HG03520 (cell line): Measurements from ENCODE around the gene SPHKAP.
"Not testable (repeated sequence)": the region's sequence is repeated elsewhere in the genome, so short reads cannot be mapped to it uniquely, and the experiment has no call there.

Experiments used
- ATAC-seq: cut with Tn5 transposase; IDR thresholded peaks from one replicate; pipeline ENCODE4 v1.9.1; 2021; ENCODE audit warnings: mild to moderate bottlenecking, moderate library complexity; ENCODE audit not compliant: unreplicated experiment

The SPHKAP gene

DNA sequence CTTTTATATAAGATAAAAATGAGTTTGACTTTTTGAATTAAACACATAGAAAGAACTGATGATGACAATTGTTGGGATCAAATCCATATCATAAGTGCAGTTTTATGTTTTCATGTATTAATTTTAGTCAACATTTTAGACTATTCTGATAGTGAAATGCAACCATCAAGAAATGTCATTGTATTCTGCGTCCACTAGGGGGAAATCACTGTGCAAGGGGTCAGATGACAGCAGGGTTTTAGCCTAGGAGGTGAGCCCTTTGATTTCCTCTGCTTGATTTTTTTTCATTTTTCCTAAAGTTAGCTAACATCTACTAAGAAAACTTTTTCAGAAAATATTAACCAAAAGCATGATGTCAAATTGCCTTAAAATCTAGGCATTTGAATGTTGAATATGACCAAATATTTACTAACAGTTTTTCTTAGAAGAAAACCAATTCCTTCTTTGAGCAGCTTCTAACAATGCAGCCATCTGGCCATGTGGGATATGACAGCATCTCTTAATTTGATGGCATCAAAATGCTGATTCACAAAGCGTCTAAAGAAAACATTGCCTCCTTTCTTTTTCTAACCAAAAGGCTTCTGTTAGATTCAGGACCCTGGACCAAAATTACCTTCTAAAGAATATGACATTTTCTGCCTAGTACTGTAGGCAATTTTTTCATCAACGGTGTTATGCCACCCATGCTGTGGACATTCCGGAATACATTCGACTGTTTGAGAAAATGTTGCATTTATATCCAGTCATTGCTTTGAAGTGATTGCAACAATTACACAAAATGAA is 141.5 kb downstream of the SPHKAP start:
- ATAC-seq: peak; percentile 89

DNA sequence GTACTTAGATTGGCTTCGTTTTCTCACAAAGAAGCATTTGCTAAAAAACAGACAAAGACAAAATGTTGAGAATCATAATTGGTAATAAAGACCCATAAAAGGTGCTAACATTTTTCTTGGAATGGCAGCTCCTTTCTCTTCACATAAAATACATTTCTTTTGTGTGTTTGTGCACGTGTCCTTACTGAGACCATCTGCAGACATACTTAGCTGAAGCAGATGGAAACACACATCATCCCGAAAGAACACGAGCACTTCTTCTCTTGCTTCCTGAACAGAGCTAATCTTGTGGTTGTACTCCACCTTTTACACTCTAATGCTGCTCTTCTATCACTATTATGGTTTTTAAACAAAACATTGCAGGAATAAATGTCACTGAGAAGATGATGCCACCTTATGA is 142.5 kb downstream of the SPHKAP start:
- ATAC-seq: no peak

DNA sequence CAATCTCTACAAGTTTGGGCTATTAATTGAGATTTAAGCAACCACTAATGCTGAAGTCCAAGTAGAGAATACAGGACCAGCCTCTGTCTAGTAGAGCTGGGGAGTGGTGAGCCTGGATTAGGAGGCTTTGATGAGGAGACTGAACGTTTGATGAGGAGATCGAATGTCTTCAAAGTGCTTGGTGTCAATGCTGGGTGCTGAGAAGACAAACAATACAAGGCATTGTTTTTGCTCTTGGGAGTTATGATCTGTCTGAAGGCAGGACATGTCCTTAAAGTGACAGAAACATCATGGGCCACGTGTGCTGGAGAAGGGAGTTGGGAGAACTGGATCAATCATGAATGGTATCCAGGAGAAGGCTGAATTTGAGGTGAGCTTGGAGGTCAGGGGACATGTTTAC is 143.6 kb downstream of the SPHKAP start:
- no peak for ATAC-seq

DNA sequence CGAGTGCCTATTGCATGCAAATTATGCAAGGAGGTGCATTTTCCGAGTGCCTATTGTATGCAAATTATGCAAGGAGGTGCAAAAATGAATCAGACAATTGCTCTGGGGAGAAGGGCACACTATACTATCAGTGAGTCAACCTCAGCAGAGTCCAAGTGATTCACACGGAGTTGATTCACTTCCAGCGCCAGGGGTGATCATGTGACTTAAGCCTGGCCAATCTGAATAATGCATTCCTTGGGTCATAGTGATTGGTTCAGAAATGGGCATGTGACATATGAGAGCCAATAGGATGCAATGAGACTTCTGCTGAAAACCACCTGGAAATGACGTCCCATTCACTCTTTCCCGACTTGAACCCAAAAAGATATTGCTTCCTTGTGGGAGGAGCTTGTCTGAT is 157.9 kb downstream of the SPHKAP start:
- no peak for ATAC-seq

DNA sequence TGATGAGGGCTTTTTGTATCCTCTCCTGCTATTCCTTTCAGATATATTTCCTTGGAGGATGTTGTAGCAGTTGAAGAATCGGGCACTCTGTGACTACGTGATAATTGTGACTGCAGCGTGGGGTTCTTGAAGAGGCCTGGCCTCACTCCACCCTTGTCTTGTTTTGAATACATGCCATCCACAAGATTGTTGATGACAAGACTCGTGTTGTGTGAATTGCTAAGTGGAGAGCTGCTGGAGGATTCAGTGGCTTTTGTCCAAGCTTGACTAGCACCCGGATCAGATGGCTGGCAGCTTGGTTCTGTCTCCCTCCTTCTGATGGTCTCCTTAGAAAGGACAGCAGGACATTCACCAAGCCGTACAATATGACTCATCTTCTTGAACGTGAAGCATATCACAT is 163.2 kb downstream of the SPHKAP start:
- no peak for ATAC-seq

DNA sequence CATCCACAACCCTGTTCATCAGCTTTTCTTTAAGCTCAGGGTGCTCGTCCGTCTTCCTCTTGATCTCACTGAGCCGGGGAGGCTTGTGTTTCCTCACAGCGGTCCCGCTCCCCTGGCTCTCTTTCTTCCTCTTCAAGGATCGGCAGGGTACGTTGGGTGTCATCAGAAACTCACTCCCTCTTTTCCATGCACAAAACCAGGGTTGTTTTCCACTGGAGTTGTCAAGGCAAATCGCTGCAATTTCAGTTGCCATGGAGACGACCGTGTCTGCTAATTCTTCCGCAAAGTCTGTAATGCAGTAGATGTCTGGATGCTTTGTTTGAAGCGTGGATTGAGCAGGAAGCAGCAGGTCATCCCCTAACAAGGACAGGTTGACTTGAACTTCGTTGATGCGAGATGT is 163.7 kb downstream of the SPHKAP start:
- no peak for ATAC-seq

- no peak for ATAC-seq
Observed at GRCh38 chr2:228016402-228016801, 165.1 kb downstream of the SPHKAP start.

GRCh38 chr2:228015741-228016140 is 165.7 kb downstream of the SPHKAP start:
- ATAC-seq: no peak

GRCh38 chr2:227996366-227996765 is 185.1 kb downstream of the SPHKAP start:
- ATAC-seq: no peak

DNA sequence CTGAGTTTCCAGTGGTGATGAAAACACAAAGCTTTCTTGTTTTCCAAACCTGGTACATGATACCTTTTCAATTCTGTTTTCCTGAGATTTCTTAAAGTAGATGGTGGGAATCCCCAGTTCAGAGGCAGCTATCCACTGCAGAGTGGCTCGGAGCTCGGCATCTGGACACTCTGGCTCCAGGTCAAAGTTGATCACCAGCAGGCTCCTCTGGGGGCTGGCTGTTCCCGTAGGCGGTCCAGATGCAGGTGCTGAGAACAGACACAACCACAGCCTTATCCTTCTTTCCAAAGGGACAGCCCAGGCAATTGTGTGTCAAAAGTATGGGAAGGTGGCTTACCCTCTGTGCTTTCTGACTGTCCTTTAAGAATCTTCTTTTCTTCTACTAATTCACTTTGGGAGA is 190.6 kb downstream of the SPHKAP start:
- ATAC-seq: no peak

DNA sequence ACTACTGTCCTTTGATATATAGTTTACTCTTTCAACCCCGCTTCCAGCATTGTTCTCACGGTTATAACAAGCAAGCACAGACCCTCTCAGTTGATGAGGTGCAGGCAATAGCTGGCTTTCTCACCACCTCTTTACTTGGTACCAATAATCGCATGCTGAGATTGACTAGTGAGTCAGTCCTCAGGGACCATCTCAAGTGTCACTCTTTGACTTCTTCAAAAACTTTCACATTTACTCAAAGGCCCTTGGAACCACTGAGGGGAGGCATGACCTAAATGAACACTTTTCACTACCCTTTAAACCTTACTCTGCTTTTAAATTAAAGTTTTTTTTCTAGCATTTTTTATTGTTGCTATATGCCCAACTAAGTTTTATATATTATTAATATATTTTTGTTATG is 208.2 kb downstream of the SPHKAP start:
- no peak for ATAC-seq

DNA sequence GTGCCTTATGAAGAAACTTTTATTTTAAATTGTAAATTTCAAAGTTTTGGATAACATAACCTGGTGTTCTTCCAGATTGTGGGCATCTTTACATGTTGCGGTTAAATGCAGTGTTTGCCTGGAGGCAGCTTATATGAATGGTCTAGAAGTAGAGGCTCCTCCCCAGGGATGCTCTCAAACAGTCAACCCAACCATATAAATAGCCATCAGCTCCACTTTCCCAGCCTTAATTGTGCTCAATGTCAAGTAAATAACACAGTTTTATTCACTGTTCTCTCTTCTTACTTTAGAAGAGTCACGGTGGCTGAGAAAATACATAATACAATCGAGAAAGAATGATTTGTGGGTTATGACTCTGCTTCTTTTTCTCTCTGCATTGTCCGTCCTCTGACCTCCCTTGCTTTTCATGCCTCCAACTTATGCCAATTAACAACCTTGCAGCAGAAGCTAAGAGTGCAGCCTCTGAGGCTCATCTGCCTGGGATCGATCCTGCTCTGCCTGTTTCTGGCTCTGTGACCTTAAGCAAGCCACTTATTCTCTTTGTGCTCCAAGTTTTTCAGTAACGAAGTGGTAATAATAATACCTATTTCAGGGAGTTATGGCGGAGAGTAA is 209.8 kb downstream of the SPHKAP start:
- no peak for ATAC-seq

DNA sequence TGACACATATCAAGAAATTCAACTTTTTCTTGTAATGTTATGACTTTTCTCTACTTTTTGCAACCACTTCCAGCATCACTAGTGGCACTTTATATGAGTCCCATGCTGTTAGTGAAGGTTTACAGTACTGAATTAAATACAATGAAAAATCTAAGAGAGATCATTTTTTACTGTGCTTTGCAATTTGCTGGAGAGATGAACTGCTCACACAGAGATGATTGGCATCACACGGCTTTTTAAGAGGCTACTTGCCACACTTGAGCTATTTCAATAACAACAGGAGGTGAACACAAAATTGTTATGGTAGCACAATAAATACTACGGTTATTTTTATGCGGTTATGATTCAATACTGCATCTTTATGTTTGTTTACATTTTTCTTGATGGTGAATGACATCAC is 221.2 kb downstream of the SPHKAP start:
- no peak for ATAC-seq

- no peak for ATAC-seq
Observed at GRCh38 chr2:227942965-227943364, 238.5 kb downstream of the SPHKAP start.

DNA sequence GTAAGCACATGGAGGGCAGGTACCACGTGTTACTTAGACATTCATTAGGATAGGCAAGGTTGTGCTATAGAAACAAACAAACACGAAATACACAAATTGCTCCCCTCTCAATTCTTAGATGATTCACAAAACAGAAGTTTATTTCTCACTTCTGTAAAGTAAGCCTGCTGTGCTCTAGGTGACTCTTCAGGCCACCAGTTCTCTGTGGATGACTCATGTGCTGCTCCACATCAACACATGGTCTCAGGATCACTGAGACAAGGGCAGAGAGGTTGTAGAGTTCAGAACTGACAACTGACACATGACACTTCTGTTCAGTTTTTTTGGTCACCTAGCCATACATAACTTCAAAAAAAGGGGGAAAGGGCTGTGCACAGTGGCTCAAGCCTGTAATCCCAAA is 239.5 kb downstream of the SPHKAP start:
- peak; percentile 85 for ATAC-seq

GRCh38 chr2:227939271-227940027 is 242.0 kb downstream of the SPHKAP start:
- no peak for ATAC-seq

DNA sequence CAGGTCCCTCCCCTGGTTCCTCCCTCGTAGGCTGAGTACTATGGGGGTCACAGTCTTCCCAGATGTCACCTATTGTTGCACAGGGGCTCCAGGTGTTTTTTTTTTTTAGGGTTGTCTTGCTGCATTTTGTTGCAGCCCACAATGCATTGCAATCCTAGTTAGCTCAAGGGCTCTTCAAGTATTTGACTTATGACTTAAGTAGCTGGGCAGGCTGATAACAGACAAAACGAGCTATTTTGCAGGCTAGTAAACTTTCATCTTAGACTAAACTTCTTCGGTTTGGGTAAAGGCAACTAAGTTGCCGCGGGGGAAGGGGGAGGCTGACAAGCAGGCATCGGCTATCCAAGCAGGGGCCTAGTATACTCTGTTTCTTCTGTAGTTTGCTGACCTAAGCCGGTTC is 245.2 kb downstream of the SPHKAP start:
- not testable (repeated sequence) for ATAC-seq

DNA sequence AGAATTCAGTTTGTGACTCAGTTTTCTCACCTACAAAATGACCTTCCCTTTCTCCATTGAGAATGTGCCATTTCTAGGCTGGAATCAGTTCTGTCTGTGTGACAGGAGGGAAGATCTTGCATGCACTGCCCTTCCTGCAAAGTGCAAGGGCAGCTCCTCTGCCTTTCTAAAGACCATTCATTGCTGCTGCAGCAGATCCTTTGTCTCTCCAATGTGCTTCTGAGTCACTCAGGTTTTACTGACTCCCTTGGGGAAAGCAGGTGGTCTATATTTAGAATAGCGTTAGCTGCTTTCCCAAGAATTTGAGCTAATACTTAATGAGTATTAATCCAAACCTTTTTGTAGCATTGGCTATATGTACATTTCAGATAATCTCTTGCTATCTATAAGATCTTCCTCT is 247.6 kb downstream of the SPHKAP start:
- no peak for ATAC-seq

DNA sequence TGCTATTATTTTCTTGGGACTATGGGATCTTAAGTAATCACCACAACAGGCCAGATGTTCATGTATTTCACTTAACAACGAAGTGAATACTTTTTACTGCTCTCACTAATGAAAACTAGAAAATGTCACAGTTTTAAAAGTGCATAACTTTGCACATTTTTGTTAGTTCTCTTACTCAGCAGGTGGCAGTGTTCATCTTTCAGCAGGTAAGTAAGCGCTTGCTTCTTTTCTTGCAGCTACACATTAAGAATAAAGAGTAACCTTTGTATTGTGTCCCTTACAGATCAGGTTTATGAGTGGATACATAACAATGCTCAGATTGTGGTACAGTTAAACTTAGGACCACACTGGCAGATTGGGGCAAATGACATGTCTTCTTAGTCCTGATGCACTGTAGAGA is 249.1 kb downstream of the SPHKAP start:
- ATAC-seq: no peak

DNA sequence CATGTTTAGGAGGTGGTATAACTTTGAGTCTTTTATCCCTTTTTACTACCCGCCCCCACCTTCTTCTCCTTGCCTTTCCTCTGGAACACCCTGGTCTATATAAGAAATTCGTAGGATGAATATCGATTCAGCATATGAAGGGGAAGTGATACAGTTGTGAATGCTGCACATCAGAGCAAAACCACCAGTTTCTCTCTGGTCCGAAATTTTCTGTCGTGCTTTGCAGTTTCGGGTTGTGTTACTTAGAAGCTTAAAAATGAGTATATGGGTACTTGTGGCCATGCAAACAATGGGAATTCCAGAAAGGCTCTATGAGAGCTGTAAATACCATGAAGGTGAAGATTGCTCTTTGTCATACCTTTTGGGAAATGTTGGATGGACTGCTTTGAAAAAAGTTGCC is 249.5 kb downstream of the SPHKAP start:
- no peak for ATAC-seq
